ENCODE results near the gene STK38L. TPM values are rescaled to one million over a fixed set of nuclear protein-coding genes. Genes with fewer than 3 reads are reported as not detected.

Gene STK38L
- total RNA-seq, 2 donors from 2014 or later: 13.3 to 18.7 TPM

GRCh38 chr12:27338473-27338872, 94.4 kb downstream of the STK38L start:
- no peak for ATAC-seq
- Mint-ChIP-seq H3K27me3 (peaks cover 15% of the 10 kb centered on the region), H3K4me1 (peaks cover 10% of the 10 kb centered on the region), H3K36me3 (ENCODE audit: low read depth) (peaks cover under 1% of the 10 kb centered on the region), H3K27ac (no peak overlapping the region), H3K4me3 (no peak overlapping the region)
- no peaks in the 10 kb centered on the region for H3K9me3 ChIP-seq (ENCODE audit: control insufficient read depth, low read length, poor library complexity, severe bottlenecking)
- DNase-seq: no peak

DNA sequence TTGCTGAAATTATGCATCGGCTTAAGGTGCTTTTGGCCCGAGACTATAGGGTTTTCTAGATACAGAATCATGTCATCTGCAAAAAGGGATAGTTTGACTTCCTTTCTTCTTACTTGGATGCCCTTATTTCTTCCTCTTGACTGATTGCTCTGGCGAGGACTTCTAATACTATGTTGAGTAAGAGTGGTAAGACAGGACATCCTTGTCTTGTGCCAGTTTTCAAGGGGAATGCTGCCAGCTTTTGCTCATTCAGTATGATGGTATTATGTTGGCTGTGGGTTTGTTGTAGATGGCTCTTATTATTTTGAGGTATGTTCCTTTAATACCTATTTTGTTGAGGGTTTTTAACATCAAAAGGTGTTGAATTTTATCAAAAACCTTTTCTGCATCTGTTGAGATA, 96.9 kb downstream of the STK38L start:
- Mint-ChIP-seq H3K4me3 (no peak overlapping the region), H3K27me3 (peaks cover 4% of the 10 kb centered on the region), H3K36me3 (ENCODE audit: low read depth) (no peaks in the 10 kb centered on the region), H3K27ac (no peak overlapping the region), H3K4me1 (peaks cover 3% of the 10 kb centered on the region)
- no peak for DNase-seq
- no peaks in the 10 kb centered on the region for H3K9me3 ChIP-seq (ENCODE audit: control insufficient read depth, low read length, poor library complexity, severe bottlenecking)
- ATAC-seq: no peak

GRCh38 chr12:27342536-27342935, 98.5 kb downstream of the STK38L start:
- Mint-ChIP-seq H3K36me3 (ENCODE audit: low read depth) (no peaks in the 10 kb centered on the region), H3K4me3 (no peak overlapping the region), H3K27me3 (peaks cover 4% of the 10 kb centered on the region), H3K4me1 (no peaks in the 10 kb centered on the region), H3K27ac (no peak overlapping the region)
- no peaks in the 10 kb centered on the region for H3K9me3 ChIP-seq (ENCODE audit: control insufficient read depth, low read length, poor library complexity, severe bottlenecking)
- ATAC-seq: no peak
- DNase-seq: no peak

GRCh38 chr12:27343255-27344000, 99.3 kb downstream of the STK38L start:
- Mint-ChIP-seq H3K4me3 (no peak overlapping the region), H3K27me3 (peaks cover 4% of the 10 kb centered on the region), H3K4me1 (no peaks in the 10 kb centered on the region), H3K27ac (no peak overlapping the region), H3K36me3 (ENCODE audit: low read depth) (no peaks in the 10 kb centered on the region)
- ATAC-seq: no peak
- no peaks in the 10 kb centered on the region for H3K9me3 ChIP-seq (ENCODE audit: control insufficient read depth, low read length, poor library complexity, severe bottlenecking)
- no peak for DNase-seq

GRCh38 chr12:27344246-27344645, 100.2 kb downstream of the STK38L start:
- ATAC-seq (no peak), DNase-seq (no peak)
- H3K9me3 ChIP-seq (ENCODE audit: control insufficient read depth, low read length, poor library complexity, severe bottlenecking): no peaks in the 10 kb centered on the region
- no peak overlapping the region for H3K27ac Mint-ChIP-seq
- no peaks in the 10 kb centered on the region for H3K36me3 Mint-ChIP-seq (ENCODE audit: low read depth)
- peaks cover 4% of the 10 kb centered on the region for H3K27me3 Mint-ChIP-seq
- H3K4me1 Mint-ChIP-seq: no peaks in the 10 kb centered on the region
- no peak overlapping the region for H3K4me3 Mint-ChIP-seq

DNA sequence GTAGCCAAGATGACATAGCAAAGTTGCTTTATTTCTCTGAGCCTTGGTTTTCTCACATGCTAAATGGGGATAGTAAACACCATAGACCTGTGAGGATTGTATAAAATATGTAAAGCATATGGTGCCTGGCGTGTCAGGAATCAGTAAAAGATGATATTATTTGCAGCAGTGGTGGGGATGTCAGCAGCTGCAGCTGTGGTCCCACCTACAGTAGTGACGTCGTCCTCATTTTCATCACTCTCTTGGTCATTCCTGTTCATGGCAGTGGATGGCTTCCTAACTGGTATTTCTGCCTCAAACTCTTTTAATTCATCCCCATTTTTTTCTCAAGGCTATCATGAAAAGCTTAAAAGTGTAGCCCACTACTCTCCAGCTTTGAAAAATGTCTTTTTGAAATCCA, 100.7 kb downstream of the STK38L start:
- DNase-seq: no peak
- H3K27me3 Mint-ChIP-seq: peaks cover 4% of the 10 kb centered on the region
- H3K4me1 Mint-ChIP-seq: no peaks in the 10 kb centered on the region
- H3K4me3 Mint-ChIP-seq: no peak overlapping the region
- ATAC-seq: no peak
- H3K9me3 ChIP-seq (ENCODE audit: control insufficient read depth, low read length, poor library complexity, severe bottlenecking): no peaks in the 10 kb centered on the region
- no peaks in the 10 kb centered on the region for H3K36me3 Mint-ChIP-seq (ENCODE audit: low read depth)
- no peak overlapping the region for H3K27ac Mint-ChIP-seq

DNA sequence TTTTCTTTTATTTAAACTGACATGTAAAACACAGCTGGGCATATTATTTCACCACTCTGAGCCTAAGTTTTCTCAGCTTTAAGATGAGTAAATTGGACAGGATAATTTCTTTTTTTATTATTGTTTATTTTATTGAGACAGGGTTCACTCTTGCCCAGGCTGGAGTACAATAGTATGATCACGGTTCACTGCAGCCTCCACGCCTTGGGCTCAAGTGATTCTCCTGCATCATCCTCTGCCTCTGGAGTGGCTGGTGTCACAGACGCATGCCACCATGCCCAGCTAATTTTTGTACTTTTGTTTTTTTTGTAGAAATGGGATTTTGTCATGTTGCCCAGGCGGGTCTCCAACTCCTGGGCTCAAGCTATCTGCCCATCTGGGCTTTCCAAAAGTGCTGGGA, 101.3 kb downstream of the STK38L start:
- DNase-seq (no peak), ATAC-seq (no peak)
- Mint-ChIP-seq H3K27me3 (peaks cover 4% of the 10 kb centered on the region), H3K4me1 (no peaks in the 10 kb centered on the region), H3K4me3 (no peak overlapping the region), H3K27ac (no peak overlapping the region), H3K36me3 (ENCODE audit: low read depth) (no peaks in the 10 kb centered on the region)
- no peaks in the 10 kb centered on the region for H3K9me3 ChIP-seq (ENCODE audit: control insufficient read depth, low read length, poor library complexity, severe bottlenecking)

DNA sequence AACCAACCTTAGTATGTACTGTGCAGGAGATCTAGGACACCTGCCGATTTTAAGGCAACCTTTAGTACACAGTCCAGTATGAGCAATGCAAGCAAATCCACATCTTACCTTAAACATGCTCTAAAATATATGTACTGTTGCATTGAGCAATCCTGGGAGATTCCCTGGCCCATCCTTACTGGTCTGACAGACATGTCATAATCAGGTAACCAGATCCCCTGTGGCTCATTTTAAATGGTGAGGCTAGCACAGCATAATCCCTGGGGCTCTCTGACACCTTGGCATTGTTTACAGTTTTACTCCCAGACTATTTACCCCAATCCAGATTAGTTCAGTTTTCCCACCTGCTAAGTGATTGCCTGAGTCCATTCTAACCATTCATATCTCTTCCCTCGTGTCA, 103.7 kb downstream of the STK38L start:
- Mint-ChIP-seq H3K27me3 (peaks cover 4% of the 10 kb centered on the region), H3K27ac (no peak overlapping the region), H3K4me3 (no peak overlapping the region), H3K4me1 (no peaks in the 10 kb centered on the region), H3K36me3 (ENCODE audit: low read depth) (no peaks in the 10 kb centered on the region)
- ATAC-seq (no peak), DNase-seq (no peak)
- no peaks in the 10 kb centered on the region for H3K9me3 ChIP-seq (ENCODE audit: control insufficient read depth, low read length, poor library complexity, severe bottlenecking)

GRCh38 chr12:27351476-27351875, 107.4 kb downstream of the STK38L start:
- DNase-seq (no peak), ATAC-seq (no peak)
- Mint-ChIP-seq H3K27me3 (peaks cover 10% of the 10 kb centered on the region), H3K36me3 (ENCODE audit: low read depth) (no peaks in the 10 kb centered on the region), H3K27ac (no peak overlapping the region), H3K4me1 (no peaks in the 10 kb centered on the region), H3K4me3 (no peak overlapping the region)
- no peaks in the 10 kb centered on the region for H3K9me3 ChIP-seq (ENCODE audit: control insufficient read depth, low read length, poor library complexity, severe bottlenecking)

GRCh38 chr12:27355486-27355885, 111.4 kb downstream of the STK38L start:
- ATAC-seq: no peak
- Mint-ChIP-seq H3K27me3 (peaks cover 10% of the 10 kb centered on the region), H3K4me3 (no peak overlapping the region), H3K4me1 (no peaks in the 10 kb centered on the region), H3K27ac (no peak overlapping the region), H3K36me3 (ENCODE audit: low read depth) (no peaks in the 10 kb centered on the region)
- H3K9me3 ChIP-seq (ENCODE audit: control insufficient read depth, low read length, poor library complexity, severe bottlenecking): no peaks in the 10 kb centered on the region
- DNase-seq: no peak

DNA sequence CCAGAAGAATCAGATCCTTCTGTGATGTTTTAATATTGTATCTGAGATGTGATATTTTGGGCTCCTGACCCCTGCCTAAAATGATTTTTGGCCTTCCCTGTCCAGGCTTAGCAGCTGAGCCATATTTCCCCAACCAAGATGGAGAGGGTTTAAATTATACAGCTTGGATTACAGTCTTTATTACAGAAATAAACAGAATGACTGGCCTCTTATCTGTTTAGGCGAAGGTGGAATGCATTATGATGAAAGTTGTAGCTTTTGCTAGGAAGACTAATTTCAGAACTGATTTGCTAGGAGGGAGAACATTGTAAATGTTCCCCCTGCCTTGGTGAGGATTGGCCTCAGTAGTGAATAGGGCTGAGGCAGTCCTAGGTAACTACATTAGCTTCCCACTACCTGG, 111.9 kb downstream of the STK38L start:
- no peak for DNase-seq
- no peaks in the 10 kb centered on the region for H3K9me3 ChIP-seq (ENCODE audit: control insufficient read depth, low read length, poor library complexity, severe bottlenecking)
- H3K27ac Mint-ChIP-seq: no peak overlapping the region
- H3K4me3 Mint-ChIP-seq: no peak overlapping the region
- no peak for ATAC-seq
- H3K27me3 Mint-ChIP-seq: peaks cover 10% of the 10 kb centered on the region
- H3K36me3 Mint-ChIP-seq (ENCODE audit: low read depth): no peaks in the 10 kb centered on the region
- no peaks in the 10 kb centered on the region for H3K4me1 Mint-ChIP-seq

- DNase-seq: no peak
- H3K4me3 Mint-ChIP-seq: no peak overlapping the region
- no peak overlapping the region for H3K27ac Mint-ChIP-seq
- no peaks in the 10 kb centered on the region for H3K36me3 Mint-ChIP-seq (ENCODE audit: low read depth)
- no peaks in the 10 kb centered on the region for H3K9me3 ChIP-seq (ENCODE audit: control insufficient read depth, low read length, poor library complexity, severe bottlenecking)
- H3K27me3 Mint-ChIP-seq: peaks cover 10% of the 10 kb centered on the region
- H3K4me1 Mint-ChIP-seq: no peaks in the 10 kb centered on the region
- no peak for ATAC-seq
Measured at GRCh38 chr12:27359578-27360340, 115.7 kb downstream of the STK38L start.

- no peak overlapping the region for H3K27ac Mint-ChIP-seq
- no peaks in the 10 kb centered on the region for H3K9me3 ChIP-seq (ENCODE audit: control insufficient read depth, low read length, poor library complexity, severe bottlenecking)
- no peaks in the 10 kb centered on the region for H3K27me3 Mint-ChIP-seq
- no peak overlapping the region for H3K4me3 Mint-ChIP-seq
- ATAC-seq: no peak
- H3K4me1 Mint-ChIP-seq: no peaks in the 10 kb centered on the region
- no peak for DNase-seq
- H3K36me3 Mint-ChIP-seq (ENCODE audit: low read depth): no peaks in the 10 kb centered on the region
Measured at GRCh38 chr12:27361372-27361771, 117.3 kb downstream of the STK38L start.

DNA sequence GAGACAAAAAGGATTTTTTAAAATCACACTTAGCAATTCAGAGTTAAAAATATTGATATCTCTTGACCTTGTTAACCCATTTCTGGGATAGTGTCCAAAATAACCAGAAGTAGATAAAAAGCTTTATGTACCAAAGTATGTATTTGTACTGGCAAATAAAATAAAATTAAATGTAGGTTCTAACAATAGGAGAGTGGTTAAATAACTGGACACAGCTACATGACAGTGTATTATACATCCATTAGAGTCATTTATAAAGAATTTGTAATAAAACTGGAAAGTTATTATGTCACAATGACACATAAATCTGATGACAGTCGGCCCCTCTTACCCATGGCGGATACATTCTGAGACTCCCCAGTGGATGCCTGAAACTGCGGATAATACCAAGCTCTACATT, 122.5 kb downstream of the STK38L start:
- peaks cover 10% of the 10 kb centered on the region for H3K27me3 Mint-ChIP-seq
- ATAC-seq (no peak), DNase-seq (no peak)
- no peaks in the 10 kb centered on the region for H3K4me1 Mint-ChIP-seq
- peaks cover 3% of the 10 kb centered on the region for H3K36me3 Mint-ChIP-seq (ENCODE audit: low read depth)
- H3K9me3 ChIP-seq (ENCODE audit: control insufficient read depth, low read length, poor library complexity, severe bottlenecking): no peaks in the 10 kb centered on the region
- H3K27ac Mint-ChIP-seq: no peak overlapping the region
- no peak overlapping the region for H3K4me3 Mint-ChIP-seq
